ENCODE measurements around the gene HJV. TPM values are rescaled to one million over a fixed set of nuclear protein-coding genes. Genes with fewer than 3 reads are reported as not detected.

Gene HJV, protein sequence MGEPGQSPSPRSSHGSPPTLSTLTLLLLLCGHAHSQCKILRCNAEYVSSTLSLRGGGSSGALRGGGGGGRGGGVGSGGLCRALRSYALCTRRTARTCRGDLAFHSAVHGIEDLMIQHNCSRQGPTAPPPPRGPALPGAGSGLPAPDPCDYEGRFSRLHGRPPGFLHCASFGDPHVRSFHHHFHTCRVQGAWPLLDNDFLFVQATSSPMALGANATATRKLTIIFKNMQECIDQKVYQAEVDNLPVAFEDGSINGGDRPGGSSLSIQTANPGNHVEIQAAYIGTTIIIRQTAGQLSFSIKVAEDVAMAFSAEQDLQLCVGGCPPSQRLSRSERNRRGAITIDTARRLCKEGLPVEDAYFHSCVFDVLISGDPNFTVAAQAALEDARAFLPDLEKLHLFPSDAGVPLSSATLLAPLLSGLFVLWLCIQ
- not detected in 2 replicates for total RNA-seq

GRCh38 chr1:146021622-146022402, at the start of gene HJV:
Gene HJV, minus strand, starts transcription at chr1:146021735. Its CDS starts 1,504 bp downstream, at chr1:146020231.

DNA sequence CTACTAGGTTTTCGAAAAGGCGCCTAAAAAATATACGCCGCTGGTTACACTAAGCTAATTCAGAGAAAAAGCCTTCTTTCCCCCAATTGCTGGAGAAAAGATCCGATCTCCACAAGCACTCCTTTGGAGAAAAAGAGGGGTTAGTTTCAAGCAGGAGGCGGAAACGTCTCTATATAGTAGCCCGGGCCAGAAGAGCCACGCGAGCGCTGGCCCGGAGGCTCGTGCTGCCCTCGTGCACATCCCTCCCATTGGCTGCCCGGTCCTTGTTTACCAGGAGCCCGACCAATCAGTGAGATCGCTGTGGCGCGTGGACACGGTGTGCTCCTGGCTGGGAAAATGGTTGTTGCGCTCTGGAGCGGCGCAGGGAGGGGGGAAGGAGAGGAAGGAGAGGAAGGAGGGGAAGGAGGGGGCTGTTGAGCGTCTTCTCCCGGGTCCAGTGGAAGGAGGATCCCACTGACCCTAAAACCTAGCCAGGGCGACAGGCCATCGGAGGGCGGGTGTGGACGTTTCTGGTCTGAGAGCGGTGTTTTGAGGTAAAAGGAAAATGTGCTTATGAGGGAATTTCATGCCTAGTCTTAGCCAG, 25.0 kb downstream of the HJV start, which contains the start of gene TXNIP:
TXNIP (minus strand) TSS at position 147 of the 583 bp plus-strand sequence. CDS start 313 bp downstream, outside the sequence.

Other genes with a start within 250 kb of the HJV start
- gene RNF115, start 197.6 kb downstream of the HJV start, total RNA-seq, result 19.9 and 24.3 TPM in 2 replicates
- 42.9 and 49.2 TPM in 2 replicates for gene POLR3C, start 197.5 kb downstream of the HJV start, total RNA-seq
- gene NUDT17, start 176.1 kb downstream of the HJV start, total RNA-seq, result 2.7 and 3.3 TPM in 2 replicates
- gene PIAS3, start 162.7 kb downstream of the HJV start, total RNA-seq, result 6.3 and 7.7 TPM in 2 replicates
- 2.1 and 2.5 TPM in 2 replicates for gene ANKRD35, start 135.9 kb downstream of the HJV start, total RNA-seq
- 0.37 and 1.2 TPM in 2 replicates for gene ITGA10, start 111.7 kb downstream of the HJV start, total RNA-seq
- 23.7 and 29.0 TPM in 2 replicates for gene PEX11B, start 103.0 kb downstream of the HJV start, total RNA-seq
- gene RBM8A, start 94.3 kb downstream of the HJV start, total RNA-seq, result 110 and 207 TPM in 2 replicates
- 17.6 and 19.5 TPM in 2 replicates for gene LIX1L, start 63.7 kb downstream of the HJV start, total RNA-seq
- 0.33 and 0.50 TPM in 2 replicates for gene ANKRD34A, start 57.2 kb downstream of the HJV start, total RNA-seq
- gene POLR3GL, start 57.0 kb downstream of the HJV start, total RNA-seq, result 16.8 and 18.2 TPM in 2 replicates
- 4.5 and 6.1 TPM in 2 replicates for gene TXNIP, start 25.2 kb downstream of the HJV start, total RNA-seq
- 3.4 and 5.4 TPM in 2 replicates for gene NBPF10, start 123.1 kb upstream of the HJV start, total RNA-seq
- 113 and 140 TPM in 2 replicates for gene NOTCH2NLA, start 207.3 kb upstream of the HJV start, total RNA-seq

Data from uterine smooth muscle cell (primary cell).